HepG2 (cell line): Measurements from ENCODE around the gene GOLGA6D. TPM values are rescaled to one million over a fixed set of nuclear protein-coding genes. Genes with fewer than 3 reads are reported as not detected.

Source experiments
- DMAP1 ChIP-seq: IDR thresholded peaks from 2 replicates; pipeline ENCODE4 v1.6.1; 2016
- DPF2 ChIP-seq: sonication (generic); formaldehyde crosslinking; IDR thresholded peaks from 2 replicates; pipeline ENCODE4 v1.4.0; 2020; ENCODE audit warnings: mild to moderate bottlenecking, low read depth, missing genetic modification reagents, borderline replicate concordance
- MAFF ChIP-seq: IDR thresholded peaks from 2 replicates; pipeline ENCODE4 v1.6.1; 2011; ENCODE audit warnings: low read depth, low read length, improper control_type of control experiment
- SMYD3 ChIP-seq: sonication (generic); formaldehyde crosslinking; IDR thresholded peaks from 2 replicates; pipeline ENCODE4 v1.8.1; 2023; ENCODE audit warnings: mild to moderate bottlenecking, missing genetic modification reagents
- ZBTB40 ChIP-seq, 2 experiments: fragments of 450-650 bp in 1 of 2; sonication (generic) in 1 of 2; formaldehyde crosslinking in 1 of 2; IDR thresholded peaks; 2 replicates each; pipeline versions ENCODE4 v1.6.1 to v1.8.0; 2016 to 2022; ENCODE audit warnings: antibody characterized with exemption in 1 of 2, mild to moderate bottlenecking in 1 of 2, missing genetic modification reagents in 1 of 2
- ZNF615 ChIP-seq: sonication (generic); formaldehyde crosslinking; IDR thresholded peaks from 2 replicates; pipeline ENCODE4 v1.5.0; 2020; ENCODE audit warnings: mild to moderate bottlenecking, missing genetic modification reagents, borderline replicate concordance
- polyA plus RNA-seq, 8 experiments: library from polyadenylated mRNA; depleted of rRNA in 3 of 8; stranded (reverse) in 7 of 8; unstranded in 1 of 8; fragments of >200 nt; fragmentation: Illumina TruSeq in 4 of 8; extraction: Trizol in 4 of 8; gene quantifications; 2 replicates each; pipeline versions ENCODE4 v1.2.1 to v1.2.3, GENCODE V29; 2011 to 2016; ENCODE audit warnings: low read depth in 4 of 8, missing spikeins in 1 of 8, mixed read lengths in 1 of 8; ENCODE audit not compliant: insufficient read depth in 1 of 8
- total RNA-seq, 5 experiments: library from RNA; depleted of rRNA; stranded (reverse); fragments of >200 nt; fragmentation: Illumina TruSeq; extraction: Trizol; gene quantifications; 2 replicates each; pipeline ENCODE4 v1.2.3, GENCODE V29; 2016; ENCODE audit warnings: low read depth in 1 of 5
- TF ChIP-seq, protein P1 (sequence below): IDR thresholded peaks from 2 replicates; pipeline ENCODE4 v1.6.1; 2012; ENCODE audit warnings: low read depth, low read length, improper control_type of control experiment
- TF ChIP-seq, protein P2 (sequence below): sonication (generic); formaldehyde crosslinking; IDR thresholded peaks from 2 replicates; pipeline ENCODE4 v1.4.0; 2020; ENCODE audit warnings: missing genetic modification reagents, borderline replicate concordance
- TF ChIP-seq, protein P3 (sequence below): sonication (generic); formaldehyde crosslinking; IDR thresholded peaks from 2 replicates; pipeline ENCODE4 v1.5.0; 2020; ENCODE audit warnings: mild to moderate bottlenecking, missing genetic modification reagents

The GOLGA6D gene
- total and polyA plus RNA-seq, 2 of the 13 experiments (the other 11 are each of a cell fraction or from before 2014, with no cell fraction given): 0.04 TPM; not detected in 1

DNA sequence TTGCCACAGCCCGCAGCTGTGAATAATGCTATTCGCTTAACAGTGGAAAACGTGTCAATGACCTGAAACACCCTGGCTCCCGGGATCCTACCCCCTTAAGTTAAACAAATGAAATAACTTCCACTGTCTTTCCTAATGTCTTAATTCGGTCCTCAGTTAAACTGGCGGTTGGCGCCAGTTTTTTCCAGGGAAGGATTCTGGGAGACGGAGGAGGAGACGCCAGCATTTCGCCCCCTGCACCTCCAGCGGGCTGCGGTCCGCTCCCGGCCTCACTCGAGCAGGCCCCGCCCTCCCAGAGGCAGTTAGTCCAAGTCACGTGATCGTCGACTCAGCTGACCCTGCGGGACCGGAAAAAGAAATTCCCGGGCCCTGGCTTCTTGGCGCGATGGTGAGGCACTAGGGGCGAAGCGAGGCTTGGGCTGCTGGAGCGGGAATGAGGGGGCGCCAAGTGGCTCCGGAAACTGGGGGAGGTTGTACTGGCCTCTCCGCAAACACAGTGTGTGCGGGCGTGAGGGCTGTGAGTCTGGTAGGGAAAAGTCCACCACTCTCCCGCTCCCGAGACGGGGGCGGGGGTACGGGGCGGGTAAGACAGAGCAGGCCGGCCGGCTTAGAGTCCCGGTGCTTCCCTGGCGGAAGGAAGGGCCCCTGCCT, 53.2 kb downstream of the GOLGA6D start, which contains the start of gene COMMD4 (continued):
- TF ChIP-seq ZBTB40 (IDR thresholded peaks at IDR 0.05): no peak
- peak; percentile 84 for TF ChIP-seq ZBTB40 (CRISPR knock-in tag; IDR thresholded peaks at IDR 0.05)
- no peak for TF ChIP-seq ZNF615
- TF ChIP-seq DMAP1 (CRISPR knock-in tag): peak; percentile 95
- no peak for TF ChIP-seq DPF2 (CRISPR knock-in tag)
- TF ChIP-seq, protein P1, sequence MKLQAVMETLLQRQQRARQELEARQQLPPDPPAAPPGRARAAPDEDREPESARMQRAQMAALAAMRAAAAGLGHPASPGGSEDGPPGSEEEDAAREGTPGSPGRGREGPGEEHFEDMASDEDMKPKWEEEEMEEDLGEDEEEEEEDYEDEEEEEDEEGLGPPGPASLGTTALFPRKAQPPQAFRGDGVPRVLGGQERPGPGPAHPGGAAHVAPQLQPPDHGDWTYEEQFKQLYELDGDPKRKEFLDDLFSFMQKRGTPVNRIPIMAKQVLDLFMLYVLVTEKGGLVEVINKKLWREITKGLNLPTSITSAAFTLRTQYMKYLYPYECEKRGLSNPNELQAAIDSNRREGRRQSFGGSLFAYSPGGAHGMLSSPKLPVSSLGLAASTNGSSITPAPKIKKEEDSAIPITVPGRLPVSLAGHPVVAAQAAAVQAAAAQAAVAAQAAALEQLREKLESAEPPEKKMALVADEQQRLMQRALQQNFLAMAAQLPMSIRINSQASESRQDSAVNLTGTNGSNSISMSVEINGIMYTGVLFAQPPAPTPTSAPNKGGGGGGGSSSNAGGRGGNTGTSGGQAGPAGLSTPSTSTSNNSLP: no peak
- TF ChIP-seq MAFF: no peak
- TF ChIP-seq, protein P2, sequence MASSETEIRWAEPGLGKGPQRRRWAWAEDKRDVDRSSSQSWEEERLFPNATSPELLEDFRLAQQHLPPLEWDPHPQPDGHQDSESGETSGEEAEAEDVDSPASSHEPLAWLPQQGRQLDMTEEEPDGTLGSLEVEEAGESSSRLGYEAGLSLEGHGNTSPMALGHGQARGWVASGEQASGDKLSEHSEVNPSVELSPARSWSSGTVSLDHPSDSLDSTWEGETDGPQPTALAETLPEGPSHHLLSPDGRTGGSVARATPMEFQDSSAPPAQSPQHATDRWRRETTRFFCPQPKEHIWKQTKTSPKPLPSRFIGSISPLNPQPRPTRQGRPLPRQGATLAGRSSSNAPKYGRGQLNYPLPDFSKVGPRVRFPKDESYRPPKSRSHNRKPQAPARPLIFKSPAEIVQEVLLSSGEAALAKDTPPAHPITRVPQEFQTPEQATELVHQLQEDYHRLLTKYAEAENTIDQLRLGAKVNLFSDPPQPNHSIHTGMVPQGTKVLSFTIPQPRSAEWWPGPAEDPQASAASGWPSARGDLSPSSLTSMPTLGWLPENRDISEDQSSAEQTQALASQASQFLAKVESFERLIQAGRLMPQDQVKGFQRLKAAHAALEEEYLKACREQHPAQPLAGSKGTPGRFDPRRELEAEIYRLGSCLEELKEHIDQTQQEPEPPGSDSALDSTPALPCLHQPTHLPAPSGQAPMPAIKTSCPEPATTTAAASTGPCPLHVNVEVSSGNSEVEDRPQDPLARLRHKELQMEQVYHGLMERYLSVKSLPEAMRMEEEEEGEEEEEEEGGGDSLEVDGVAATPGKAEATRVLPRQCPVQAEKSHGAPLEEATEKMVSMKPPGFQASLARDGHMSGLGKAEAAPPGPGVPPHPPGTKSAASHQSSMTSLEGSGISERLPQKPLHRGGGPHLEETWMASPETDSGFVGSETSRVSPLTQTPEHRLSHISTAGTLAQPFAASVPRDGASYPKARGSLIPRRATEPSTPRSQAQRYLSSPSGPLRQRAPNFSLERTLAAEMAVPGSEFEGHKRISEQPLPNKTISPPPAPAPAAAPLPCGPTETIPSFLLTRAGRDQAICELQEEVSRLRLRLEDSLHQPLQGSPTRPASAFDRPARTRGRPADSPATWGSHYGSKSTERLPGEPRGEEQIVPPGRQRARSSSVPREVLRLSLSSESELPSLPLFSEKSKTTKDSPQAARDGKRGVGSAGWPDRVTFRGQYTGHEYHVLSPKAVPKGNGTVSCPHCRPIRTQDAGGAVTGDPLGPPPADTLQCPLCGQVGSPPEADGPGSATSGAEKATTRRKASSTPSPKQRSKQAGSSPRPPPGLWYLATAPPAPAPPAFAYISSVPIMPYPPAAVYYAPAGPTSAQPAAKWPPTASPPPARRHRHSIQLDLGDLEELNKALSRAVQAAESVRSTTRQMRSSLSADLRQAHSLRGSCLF (CRISPR knock-in tag): 0 out of 2 replicates have a peak, but pooled peaks have one; percentile 17
- TF ChIP-seq, protein P3, sequence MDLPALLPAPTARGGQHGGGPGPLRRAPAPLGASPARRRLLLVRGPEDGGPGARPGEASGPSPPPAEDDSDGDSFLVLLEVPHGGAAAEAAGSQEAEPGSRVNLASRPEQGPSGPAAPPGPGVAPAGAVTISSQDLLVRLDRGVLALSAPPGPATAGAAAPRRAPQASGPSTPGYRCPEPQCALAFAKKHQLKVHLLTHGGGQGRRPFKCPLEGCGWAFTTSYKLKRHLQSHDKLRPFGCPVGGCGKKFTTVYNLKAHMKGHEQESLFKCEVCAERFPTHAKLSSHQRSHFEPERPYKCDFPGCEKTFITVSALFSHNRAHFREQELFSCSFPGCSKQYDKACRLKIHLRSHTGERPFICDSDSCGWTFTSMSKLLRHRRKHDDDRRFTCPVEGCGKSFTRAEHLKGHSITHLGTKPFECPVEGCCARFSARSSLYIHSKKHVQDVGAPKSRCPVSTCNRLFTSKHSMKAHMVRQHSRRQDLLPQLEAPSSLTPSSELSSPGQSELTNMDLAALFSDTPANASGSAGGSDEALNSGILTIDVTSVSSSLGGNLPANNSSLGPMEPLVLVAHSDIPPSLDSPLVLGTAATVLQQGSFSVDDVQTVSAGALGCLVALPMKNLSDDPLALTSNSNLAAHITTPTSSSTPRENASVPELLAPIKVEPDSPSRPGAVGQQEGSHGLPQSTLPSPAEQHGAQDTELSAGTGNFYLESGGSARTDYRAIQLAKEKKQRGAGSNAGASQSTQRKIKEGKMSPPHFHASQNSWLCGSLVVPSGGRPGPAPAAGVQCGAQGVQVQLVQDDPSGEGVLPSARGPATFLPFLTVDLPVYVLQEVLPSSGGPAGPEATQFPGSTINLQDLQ (CRISPR knock-in tag): no peak
- no peak for TF ChIP-seq SMYD3 (CRISPR knock-in tag)
